Nephron (organoid): ENCODE measurements around the gene WNT3A.

Source experiments
- H3K27ac Mint-ChIP-seq, 3 experiments: 2 replicates each; pipeline ENCODE4 v1.8.0; 2020; ENCODE audit warnings: mixed read lengths in 3 of 3, mild to moderate bottlenecking in 2 of 3, moderate library complexity in 1 of 3
- H3K27me3 Mint-ChIP-seq: 2 replicates; pipeline ENCODE4 v1.8.0; 2021; ENCODE audit warnings: low read depth, mild to moderate bottlenecking, moderate library complexity, mixed read lengths
- H3K36me3 Mint-ChIP-seq: 2 replicates; pipeline ENCODE4 v1.8.0; 2020; ENCODE audit warnings: low read depth, mixed read lengths
- H3K4me1 Mint-ChIP-seq: 2 replicates; pipeline ENCODE4 v1.8.0; 2020; ENCODE audit warnings: mixed read lengths
- H3K4me3 Mint-ChIP-seq, 3 experiments: 2 replicates each; pipeline ENCODE4 v1.8.0; 2020; ENCODE audit warnings: mild to moderate bottlenecking in 3 of 3, mixed read lengths in 3 of 3, moderate library complexity in 2 of 3
- H3K9me3 Mint-ChIP-seq: 2 replicates; pipeline ENCODE4 v1.8.0; 2020; ENCODE audit warnings: mixed read lengths
- CTCF ChIP-seq, 3 experiments: fragments of 200-600 bp; sonication (generic); IDR thresholded peaks; one replicate each; pipeline ENCODE4 v1.5.0; 2021; ENCODE audit warnings: antibody characterized with exemption in 3 of 3; ENCODE audit not compliant: unreplicated experiment in 3 of 3

The WNT3A gene

GRCh38 chr1:228013935-228014930, 7.4 kb downstream of the WNT3A start:
- Mint-ChIP-seq H3K9me3 (no peaks in the 10 kb centered on the region), H3K27ac (no peak overlapping the region), H3K4me3 (no peak overlapping the region), H3K27me3 (peaks cover 49% of the 10 kb centered on the region), H3K4me1 (no peaks in the 10 kb centered on the region), H3K36me3 (no peaks in the 10 kb centered on the region)
- no peak for TF ChIP-seq CTCF (IDR thresholded peaks at IDR 0.05; ENCODE audit: unreplicated experiment in 3 of 3)

DNA sequence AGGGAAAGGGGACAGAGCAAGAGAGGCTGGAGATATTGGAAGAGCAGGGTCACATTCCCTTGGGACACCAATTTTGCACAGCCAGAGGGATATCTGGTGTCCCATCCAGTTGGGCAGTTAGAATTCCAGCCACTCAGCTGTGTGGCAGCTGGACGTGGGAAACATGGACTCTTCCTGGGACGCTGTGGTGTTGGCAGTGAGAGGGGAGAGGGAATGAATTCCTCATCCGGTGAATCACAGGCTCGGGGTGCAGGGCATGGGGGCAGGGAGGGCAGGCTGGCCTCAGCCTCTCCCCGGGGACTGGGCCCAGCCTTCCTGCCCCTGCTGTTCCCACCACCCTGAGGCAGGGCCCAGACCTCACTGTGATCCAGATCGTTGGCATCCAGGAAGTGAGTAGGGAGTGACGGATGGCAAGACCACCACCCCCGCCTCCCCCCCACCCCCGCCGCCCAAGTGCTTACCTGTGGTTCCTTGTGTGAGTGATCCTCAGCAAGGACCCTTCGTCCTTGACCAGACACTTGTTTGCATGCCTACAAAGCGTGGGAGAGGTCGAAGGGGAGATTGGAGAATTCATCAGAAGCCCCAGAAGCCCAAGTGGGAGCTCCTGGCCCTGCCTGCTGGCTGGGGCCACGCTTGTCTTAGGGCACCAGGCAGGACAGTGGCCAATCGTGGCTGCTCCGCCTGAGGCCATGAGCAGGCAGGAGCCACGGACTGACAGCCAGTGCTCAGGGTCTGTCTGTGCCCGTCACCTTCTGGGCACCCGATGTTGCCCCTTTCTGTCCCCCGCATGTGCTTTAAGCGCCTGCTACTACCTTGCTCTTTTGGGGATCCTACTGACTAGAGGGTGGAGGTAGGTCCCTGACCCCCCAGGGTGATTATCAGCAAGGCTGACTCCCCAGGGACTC, 8.7 kb downstream of the WNT3A start:
- H3K27ac Mint-ChIP-seq: no peak overlapping the region
- H3K27me3 Mint-ChIP-seq: peaks cover 37% of the 10 kb centered on the region
- no peaks in the 10 kb centered on the region for H3K36me3 Mint-ChIP-seq
- no peak overlapping the region for H3K4me3 Mint-ChIP-seq
- TF ChIP-seq CTCF (IDR thresholded peaks at IDR 0.05; ENCODE audit: unreplicated experiment in 3 of 3): no peak
- no peaks in the 10 kb centered on the region for H3K4me1 Mint-ChIP-seq
- H3K9me3 Mint-ChIP-seq: no peaks in the 10 kb centered on the region

- no peak for TF ChIP-seq CTCF (IDR thresholded peaks at IDR 0.05; ENCODE audit: unreplicated experiment in 3 of 3)
- no peaks in the 10 kb centered on the region for H3K4me1 Mint-ChIP-seq
- H3K4me3 Mint-ChIP-seq: no peak overlapping the region
- H3K36me3 Mint-ChIP-seq: no peaks in the 10 kb centered on the region
- peaks cover 34% of the 10 kb centered on the region for H3K27me3 Mint-ChIP-seq
- no peaks in the 10 kb centered on the region for H3K9me3 Mint-ChIP-seq
- no peak overlapping the region for H3K27ac Mint-ChIP-seq
Measured at GRCh38 chr1:228016181-228016510, 9.3 kb downstream of the WNT3A start.

DNA sequence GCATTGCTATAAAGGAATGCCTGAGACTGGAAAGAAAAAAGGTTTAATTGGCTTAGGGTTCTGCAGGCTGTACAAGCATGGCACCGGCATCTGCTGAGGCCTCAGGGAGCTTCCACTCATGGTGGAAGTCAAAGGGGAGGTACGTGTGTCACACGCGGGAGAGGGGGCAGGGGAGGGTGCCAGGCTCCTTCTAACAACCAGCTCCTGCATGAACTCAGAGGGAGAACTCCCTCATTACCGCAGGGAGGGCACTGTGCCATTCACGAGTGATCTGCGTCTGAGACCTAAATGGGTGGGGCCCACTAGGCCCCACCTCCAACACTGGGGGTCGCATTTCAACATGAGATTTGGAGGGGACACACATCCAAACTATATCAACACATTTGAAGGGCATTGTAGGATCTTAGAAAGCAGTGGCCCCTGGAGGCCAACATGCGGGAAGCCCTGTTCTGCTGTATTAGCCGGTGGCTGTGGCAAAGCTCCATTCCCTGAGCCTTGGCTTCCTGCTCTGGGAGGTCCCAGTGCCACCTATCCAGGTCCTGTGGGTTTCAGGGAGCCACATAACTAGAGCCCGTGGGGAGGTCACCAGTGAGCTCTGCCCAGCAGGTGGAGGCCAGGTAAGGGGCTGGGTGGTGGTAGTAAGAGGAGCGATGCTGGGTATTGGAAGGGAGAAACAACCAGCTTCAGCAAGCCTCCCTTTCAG, 10.0 kb downstream of the WNT3A start:
- no peak overlapping the region for H3K27ac Mint-ChIP-seq

More for the DNA sequence above, 10.0 kb downstream of the WNT3A start:
- Mint-ChIP-seq H3K9me3 (no peaks in the 10 kb centered on the region), H3K36me3 (no peaks in the 10 kb centered on the region), H3K4me1 (no peaks in the 10 kb centered on the region), H3K4me3 (no peak overlapping the region), H3K27me3 (peaks cover 28% of the 10 kb centered on the region)
- no peak for TF ChIP-seq CTCF (IDR thresholded peaks at IDR 0.05; ENCODE audit: unreplicated experiment in 3 of 3)
